SK-N-MC (cell line): ENCODE data around the gene CRHR2.

Experiments used
- EZH2 ChIP-seq: fragments of 200-600 bp; sonication (generic); IDR thresholded peaks from one replicate; pipeline ENCODE4 v1.6.1; 2017; ENCODE audit warnings: antibody characterized with exemption
- FOXP2 ChIP-seq: optimal IDR thresholded peaks from 2 replicates; pipeline ENCODE3; 2011; ENCODE audit warnings: mild to moderate bottlenecking, moderate library complexity; ENCODE audit not compliant: insufficient read depth; ENCODE audit errors: extremely low read length, control extremely low read depth
- POLR2AphosphoS5 ChIP-seq: IDR thresholded peaks from 2 replicates; pipeline ENCODE4 v1.6.1; 2012; ENCODE audit warnings: mild to moderate bottlenecking, low read depth, low read length, borderline replicate concordance

- TF ChIP-seq POLR2AphosphoS5 (no peak), FOXP2 (no peak), EZH2 (no peak)
Observed at GRCh38 chr7:30727061-30727945, 45.0 kb upstream of the CRHR2 start.
